ENCODE data around the gene CDC14C. TPM values are rescaled to one million over a fixed set of nuclear protein-coding genes. Genes with fewer than 3 reads are reported as not detected.

Gene CDC14C
- total RNA-seq, 6 experiments from 2014 or later: 0.09 to 0.31 (median 0.14) TPM; not detected in 3

- H3K9me3 Mint-ChIP-seq: peaks cover 26% of the 10 kb centered on the region
- no peaks in the 10 kb centered on the region for H3K36me3 Mint-ChIP-seq (ENCODE audit: low read depth)
- DNase-seq: no peak
- H3K4me3 Mint-ChIP-seq: no peak overlapping the region
- no peak overlapping the region for H3K27ac Mint-ChIP-seq
- H3K27me3 Mint-ChIP-seq (ENCODE audit: insufficient read depth): no peaks in the 10 kb centered on the region
- no peaks in the 10 kb centered on the region for H3K4me1 Mint-ChIP-seq (ENCODE audit: low read depth)
- TF ChIP-seq, protein P1, sequence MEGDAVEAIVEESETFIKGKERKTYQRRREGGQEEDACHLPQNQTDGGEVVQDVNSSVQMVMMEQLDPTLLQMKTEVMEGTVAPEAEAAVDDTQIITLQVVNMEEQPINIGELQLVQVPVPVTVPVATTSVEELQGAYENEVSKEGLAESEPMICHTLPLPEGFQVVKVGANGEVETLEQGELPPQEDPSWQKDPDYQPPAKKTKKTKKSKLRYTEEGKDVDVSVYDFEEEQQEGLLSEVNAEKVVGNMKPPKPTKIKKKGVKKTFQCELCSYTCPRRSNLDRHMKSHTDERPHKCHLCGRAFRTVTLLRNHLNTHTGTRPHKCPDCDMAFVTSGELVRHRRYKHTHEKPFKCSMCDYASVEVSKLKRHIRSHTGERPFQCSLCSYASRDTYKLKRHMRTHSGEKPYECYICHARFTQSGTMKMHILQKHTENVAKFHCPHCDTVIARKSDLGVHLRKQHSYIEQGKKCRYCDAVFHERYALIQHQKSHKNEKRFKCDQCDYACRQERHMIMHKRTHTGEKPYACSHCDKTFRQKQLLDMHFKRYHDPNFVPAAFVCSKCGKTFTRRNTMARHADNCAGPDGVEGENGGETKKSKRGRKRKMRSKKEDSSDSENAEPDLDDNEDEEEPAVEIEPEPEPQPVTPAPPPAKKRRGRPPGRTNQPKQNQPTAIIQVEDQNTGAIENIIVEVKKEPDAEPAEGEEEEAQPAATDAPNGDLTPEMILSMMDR (IDR thresholded peaks at IDR 0.05): no peak
Measured at GRCh38 chr7:48932126-48932910, 8.0 kb downstream of the CDC14C start.

DNA sequence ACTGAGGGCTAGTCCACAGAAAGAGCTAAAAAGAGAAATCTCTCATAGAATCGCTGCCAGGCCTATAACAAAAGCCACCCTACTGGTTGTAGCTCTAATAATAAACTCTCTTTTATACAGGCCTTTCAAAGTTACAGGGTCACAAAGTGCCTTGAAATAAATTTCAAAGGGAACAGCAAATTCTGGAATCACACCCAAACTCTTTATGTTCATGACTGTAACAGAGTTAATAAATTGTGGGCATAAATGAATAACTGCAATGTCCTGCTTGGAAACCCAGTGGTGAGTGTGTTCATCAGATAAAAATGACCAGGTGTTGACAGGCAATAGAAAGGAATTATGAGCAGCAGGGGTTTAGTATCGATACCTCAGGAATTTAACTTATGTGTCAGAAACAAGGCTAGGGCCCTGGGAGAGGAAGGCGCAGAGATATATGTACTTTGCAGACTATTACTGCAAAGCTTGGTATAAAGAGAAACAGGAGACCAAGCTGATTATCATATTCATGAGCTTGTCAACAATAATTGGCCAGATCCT is 9.3 kb downstream of the CDC14C start:
- Mint-ChIP-seq H3K4me1 (ENCODE audit: low read depth) (no peaks in the 10 kb centered on the region), H3K27me3 (ENCODE audit: insufficient read depth) (no peaks in the 10 kb centered on the region), H3K9me3 (peaks cover 28% of the 10 kb centered on the region), H3K4me3 (no peak overlapping the region), H3K36me3 (ENCODE audit: low read depth) (no peaks in the 10 kb centered on the region), H3K27ac (no peak overlapping the region)
- TF ChIP-seq, protein P1 (IDR thresholded peaks at IDR 0.05): no peak
- DNase-seq: no peak

GRCh38 chr7:48938539-48939295 is 14.4 kb downstream of the CDC14C start:
- peak; percentile 0 for DNase-seq
- Mint-ChIP-seq H3K36me3 (ENCODE audit: low read depth) (no peaks in the 10 kb centered on the region), H3K4me1 (ENCODE audit: low read depth) (no peaks in the 10 kb centered on the region), H3K9me3 (peaks cover 27% of the 10 kb centered on the region), H3K27ac (no peak overlapping the region), H3K27me3 (ENCODE audit: insufficient read depth) (no peaks in the 10 kb centered on the region), H3K4me3 (no peak overlapping the region)
- TF ChIP-seq, protein P1 (IDR thresholded peaks at IDR 0.05): no peak

- TF ChIP-seq, protein P1 (IDR thresholded peaks at IDR 0.05): no peak
- Mint-ChIP-seq H3K27ac (no peak overlapping the region), H3K4me3 (no peak overlapping the region), H3K27me3 (ENCODE audit: insufficient read depth) (no peaks in the 10 kb centered on the region), H3K4me1 (ENCODE audit: low read depth) (no peaks in the 10 kb centered on the region), H3K36me3 (ENCODE audit: low read depth) (no peaks in the 10 kb centered on the region), H3K9me3 (peaks cover 28% of the 10 kb centered on the region)
- DNase-seq: no peak
Measured at GRCh38 chr7:48943279-48943990, 19.1 kb downstream of the CDC14C start.

- TF ChIP-seq, protein P1 (IDR thresholded peaks at IDR 0.05): no peak
- peaks cover 52% of the 10 kb centered on the region for H3K9me3 Mint-ChIP-seq
- no peak overlapping the region for H3K4me3 Mint-ChIP-seq
- no peaks in the 10 kb centered on the region for H3K27me3 Mint-ChIP-seq (ENCODE audit: insufficient read depth)
- H3K4me1 Mint-ChIP-seq (ENCODE audit: low read depth): no peaks in the 10 kb centered on the region
- H3K36me3 Mint-ChIP-seq (ENCODE audit: low read depth): no peaks in the 10 kb centered on the region
- no peak for DNase-seq
- no peak overlapping the region for H3K27ac Mint-ChIP-seq
Measured at GRCh38 chr7:48955916-48956315, 31.6 kb downstream of the CDC14C start.
